GM23338 (cell line): ENCODE results near the gene DPYD.

Experiments
- CREB1 ChIP-seq: fragments of 250-450 bp; sonication (Bioruptor Pico); IDR thresholded peaks from 2 replicates; pipeline ENCODE4 v1.5.0; 2020; ENCODE audit warnings: low read depth, mild to moderate bottlenecking, moderate library complexity
- CTCF ChIP-seq, 2 experiments: fragments of 200-600 bp in 1 of 2; sonication (generic) in 1 of 2; conservative IDR thresholded peaks; 2 replicates each; pipeline versions ENCODE4 v1.5.1 to v1.6.1; 2016 to 2017; ENCODE audit warnings: antibody characterized with exemption in 2 of 2, low read depth in 2 of 2, mild to moderate bottlenecking in 2 of 2, moderate library complexity in 1 of 2
- EZH2 ChIP-seq: fragments of 200-600 bp; sonication (generic); IDR thresholded peaks from one replicate; pipeline ENCODE4 v1.8.0; 2017; ENCODE audit warnings: antibody characterized with exemption, mild to moderate bottlenecking, low read depth; ENCODE audit not compliant: unreplicated experiment
- EZH2phosphoT487 ChIP-seq: fragments of 200-600 bp; sonication (generic); IDR thresholded peaks from one replicate; pipeline ENCODE4 v1.8.1; 2018; ENCODE audit warnings: antibody characterized with exemption; ENCODE audit not compliant: unreplicated experiment
- JUNB ChIP-seq: IDR thresholded peaks from one replicate; pipeline ENCODE4 v1.6.1; 2016; ENCODE audit warnings: antibody characterized with exemption; ENCODE audit not compliant: unreplicated experiment
- NANOG ChIP-seq: IDR thresholded peaks from 2 replicates; pipeline ENCODE4 v1.6.1; 2016; ENCODE audit warnings: antibody characterized with exemption, borderline replicate concordance
- POLR2AphosphoS5 ChIP-seq: IDR thresholded peaks from 2 replicates; pipeline ENCODE4 v1.6.1; 2016; ENCODE audit warnings: antibody characterized with exemption, low read depth
- REST ChIP-seq: IDR thresholded peaks from one replicate; pipeline ENCODE4 v1.6.1; 2018; ENCODE audit warnings: antibody characterized with exemption; ENCODE audit not compliant: unreplicated experiment
- ZNF114 ChIP-seq: fragments of 250-450 bp; sonication (Bioruptor Pico); IDR thresholded peaks from 2 replicates; pipeline ENCODE4 v1.5.0; 2020; ENCODE audit warnings: mild to moderate bottlenecking, moderate library complexity
- TF ChIP-seq, protein P1 (sequence below): IDR thresholded peaks from 2 replicates; pipeline ENCODE4 v1.6.1; 2016; ENCODE audit warnings: antibody characterized with exemption
- TF ChIP-seq, protein P2 (sequence below): fragments of 250-450 bp; sonication (Bioruptor Pico); IDR thresholded peaks from 2 replicates; pipeline ENCODE4 v1.5.0; 2020; ENCODE audit warnings: mild to moderate bottlenecking, moderate library complexity

- TF ChIP-seq POLR2AphosphoS5 (no peak), EZH2phosphoT487 (no peak), CTCF (conservative IDR thresholded peaks at IDR 0.05; ENCODE audit: low read depth in 2 of 2) (no peak), REST (no peak), EZH2 (no peak), JUNB (no peak), CREB1 (no peak), NANOG (no peak), ZNF114 (no peak)
- TF ChIP-seq, protein P1, sequence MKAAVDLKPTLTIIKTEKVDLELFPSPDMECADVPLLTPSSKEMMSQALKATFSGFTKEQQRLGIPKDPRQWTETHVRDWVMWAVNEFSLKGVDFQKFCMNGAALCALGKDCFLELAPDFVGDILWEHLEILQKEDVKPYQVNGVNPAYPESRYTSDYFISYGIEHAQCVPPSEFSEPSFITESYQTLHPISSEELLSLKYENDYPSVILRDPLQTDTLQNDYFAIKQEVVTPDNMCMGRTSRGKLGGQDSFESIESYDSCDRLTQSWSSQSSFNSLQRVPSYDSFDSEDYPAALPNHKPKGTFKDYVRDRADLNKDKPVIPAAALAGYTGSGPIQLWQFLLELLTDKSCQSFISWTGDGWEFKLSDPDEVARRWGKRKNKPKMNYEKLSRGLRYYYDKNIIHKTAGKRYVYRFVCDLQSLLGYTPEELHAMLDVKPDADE, result no peak
- TF ChIP-seq, protein P2, sequence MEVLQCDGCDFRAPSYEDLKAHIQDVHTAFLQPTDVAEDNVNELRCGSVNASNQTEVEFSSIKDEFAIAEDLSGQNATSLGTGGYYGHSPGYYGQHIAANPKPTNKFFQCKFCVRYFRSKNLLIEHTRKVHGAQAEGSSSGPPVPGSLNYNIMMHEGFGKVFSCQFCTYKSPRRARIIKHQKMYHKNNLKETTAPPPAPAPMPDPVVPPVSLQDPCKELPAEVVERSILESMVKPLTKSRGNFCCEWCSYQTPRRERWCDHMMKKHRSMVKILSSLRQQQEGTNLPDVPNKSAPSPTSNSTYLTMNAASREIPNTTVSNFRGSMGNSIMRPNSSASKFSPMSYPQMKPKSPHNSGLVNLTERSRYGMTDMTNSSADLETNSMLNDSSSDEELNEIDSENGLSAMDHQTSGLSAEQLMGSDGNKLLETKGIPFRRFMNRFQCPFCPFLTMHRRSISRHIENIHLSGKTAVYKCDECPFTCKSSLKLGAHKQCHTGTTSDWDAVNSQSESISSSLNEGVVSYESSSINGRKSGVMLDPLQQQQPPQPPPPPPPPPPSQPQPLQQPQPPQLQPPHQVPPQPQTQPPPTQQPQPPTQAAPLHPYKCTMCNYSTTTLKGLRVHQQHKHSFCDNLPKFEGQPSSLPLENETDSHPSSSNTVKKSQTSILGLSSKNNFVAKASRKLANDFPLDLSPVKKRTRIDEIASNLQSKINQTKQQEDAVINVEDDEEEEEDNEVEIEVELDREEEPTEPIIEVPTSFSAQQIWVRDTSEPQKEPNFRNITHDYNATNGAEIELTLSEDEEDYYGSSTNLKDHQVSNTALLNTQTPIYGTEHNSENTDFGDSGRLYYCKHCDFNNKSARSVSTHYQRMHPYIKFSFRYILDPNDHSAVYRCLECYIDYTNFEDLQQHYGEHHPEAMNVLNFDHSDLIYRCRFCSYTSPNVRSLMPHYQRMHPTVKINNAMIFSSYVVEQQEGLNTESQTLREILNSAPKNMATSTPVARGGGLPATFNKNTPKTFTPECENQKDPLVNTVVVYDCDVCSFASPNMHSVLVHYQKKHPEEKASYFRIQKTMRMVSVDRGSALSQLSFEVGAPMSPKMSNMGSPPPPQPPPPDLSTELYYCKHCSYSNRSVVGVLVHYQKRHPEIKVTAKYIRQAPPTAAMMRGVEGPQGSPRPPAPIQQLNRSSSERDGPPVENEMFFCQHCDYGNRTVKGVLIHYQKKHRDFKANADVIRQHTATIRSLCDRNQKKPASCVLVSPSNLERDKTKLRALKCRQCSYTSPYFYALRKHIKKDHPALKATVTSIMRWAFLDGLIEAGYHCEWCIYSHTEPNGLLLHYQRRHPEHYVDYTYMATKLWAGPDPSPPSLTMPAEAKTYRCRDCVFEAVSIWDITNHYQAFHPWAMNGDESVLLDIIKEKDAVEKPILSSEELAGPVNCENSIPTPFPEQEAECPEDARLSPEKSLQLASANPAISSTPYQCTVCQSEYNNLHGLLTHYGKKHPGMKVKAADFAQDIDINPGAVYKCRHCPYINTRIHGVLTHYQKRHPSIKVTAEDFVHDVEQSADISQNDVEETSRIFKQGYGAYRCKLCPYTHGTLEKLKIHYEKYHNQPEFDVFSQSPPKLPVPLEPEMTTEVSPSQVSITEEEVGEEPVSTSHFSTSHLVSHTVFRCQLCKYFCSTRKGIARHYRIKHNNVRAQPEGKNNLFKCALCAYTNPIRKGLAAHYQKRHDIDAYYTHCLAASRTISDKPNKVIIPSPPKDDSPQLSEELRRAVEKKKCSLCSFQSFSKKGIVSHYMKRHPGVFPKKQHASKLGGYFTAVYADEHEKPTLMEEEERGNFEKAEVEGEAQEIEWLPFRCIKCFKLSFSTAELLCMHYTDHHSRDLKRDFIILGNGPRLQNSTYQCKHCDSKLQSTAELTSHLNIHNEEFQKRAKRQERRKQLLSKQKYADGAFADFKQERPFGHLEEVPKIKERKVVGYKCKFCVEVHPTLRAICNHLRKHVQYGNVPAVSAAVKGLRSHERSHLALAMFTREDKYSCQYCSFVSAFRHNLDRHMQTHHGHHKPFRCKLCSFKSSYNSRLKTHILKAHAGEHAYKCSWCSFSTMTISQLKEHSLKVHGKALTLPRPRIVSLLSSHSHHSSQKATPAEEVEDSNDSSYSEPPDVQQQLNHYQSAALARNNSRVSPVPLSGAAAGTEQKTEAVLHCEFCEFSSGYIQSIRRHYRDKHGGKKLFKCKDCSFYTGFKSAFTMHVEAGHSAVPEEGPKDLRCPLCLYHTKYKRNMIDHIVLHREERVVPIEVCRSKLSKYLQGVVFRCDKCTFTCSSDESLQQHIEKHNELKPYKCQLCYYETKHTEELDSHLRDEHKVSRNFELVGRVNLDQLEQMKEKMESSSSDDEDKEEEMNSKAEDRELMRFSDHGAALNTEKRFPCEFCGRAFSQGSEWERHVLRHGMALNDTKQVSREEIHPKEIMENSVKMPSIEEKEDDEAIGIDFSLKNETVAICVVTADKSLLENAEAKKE (CRISPR knock-in tag), result no peak
These were observed 638.9 kb downstream of the DPYD start for GRCh38 chr1:97281962-97282361.
